GM19452 (cell line): ENCODE measurements around the gene LCN1.
A peak's percentile ranks its signal among the peaks of the same experiment; 100 is the strongest.

ENCODE experiments used
- ATAC-seq: cut with Tn5 transposase; IDR thresholded peaks from one replicate; pipeline ENCODE4 v1.9.1; 2021; ENCODE audit not compliant: unreplicated experiment

The LCN1 gene

GRCh38 chr9:135488013-135488330 is 33.3 kb upstream of the LCN1 start:
- no peak for ATAC-seq

DNA sequence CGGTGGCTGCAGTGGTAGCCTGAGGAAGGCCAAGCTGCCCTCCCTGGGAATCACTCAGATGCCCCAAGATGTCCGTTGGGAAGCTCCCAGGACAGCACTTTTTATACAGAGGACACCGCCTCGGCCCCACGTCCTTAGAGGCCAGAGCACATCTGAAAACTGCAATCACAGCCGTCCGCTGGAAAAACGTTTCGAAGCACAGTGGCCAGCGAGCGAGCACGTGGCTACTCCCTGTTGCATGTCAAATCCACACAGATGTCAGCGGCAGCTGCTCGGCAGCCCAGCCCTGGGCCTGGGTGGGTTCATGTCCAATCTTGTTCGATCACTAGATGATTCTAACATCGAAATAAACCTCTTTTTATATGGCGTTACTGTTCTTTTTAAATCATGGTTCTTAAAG is 32.7 kb upstream of the LCN1 start:
- ATAC-seq: no peak

- ATAC-seq: no peak
These were observed 31.9 kb upstream of the LCN1 start for GRCh38 chr9:135489188-135489906.

DNA sequence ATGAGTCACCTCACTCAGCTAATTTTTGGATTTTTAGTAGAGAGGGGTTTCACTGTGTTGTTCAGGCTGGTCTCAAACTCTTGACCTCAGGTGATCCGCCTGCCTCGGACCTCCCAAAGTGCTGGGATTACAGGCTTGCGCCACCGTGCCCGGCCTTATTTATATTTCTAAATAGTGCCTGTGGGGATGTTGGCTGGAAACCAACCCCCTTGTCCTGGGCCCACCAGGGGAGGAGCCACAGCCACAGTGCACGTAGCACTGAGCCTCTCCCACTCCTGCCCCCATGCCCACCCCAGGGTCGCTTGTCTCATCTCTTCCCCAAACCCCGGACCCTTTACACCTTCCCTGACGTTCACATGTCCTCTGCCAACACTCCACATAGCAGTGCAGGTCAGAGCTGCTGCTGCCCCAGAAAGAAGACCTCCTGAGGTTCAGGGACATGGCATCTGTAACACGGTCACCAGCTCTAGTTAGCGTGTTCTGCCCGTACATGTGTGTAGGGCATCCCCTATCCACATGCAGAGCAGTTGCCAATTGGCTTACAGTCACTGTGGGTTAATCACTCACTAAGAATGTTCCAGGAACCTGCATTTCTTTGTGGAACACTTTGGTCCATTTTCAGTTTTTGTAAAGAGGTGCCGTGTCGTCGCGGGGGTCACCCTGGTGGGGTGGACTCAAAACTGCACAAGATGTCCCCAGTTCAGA is 30.9 kb upstream of the LCN1 start:
- ATAC-seq: no peak

DNA sequence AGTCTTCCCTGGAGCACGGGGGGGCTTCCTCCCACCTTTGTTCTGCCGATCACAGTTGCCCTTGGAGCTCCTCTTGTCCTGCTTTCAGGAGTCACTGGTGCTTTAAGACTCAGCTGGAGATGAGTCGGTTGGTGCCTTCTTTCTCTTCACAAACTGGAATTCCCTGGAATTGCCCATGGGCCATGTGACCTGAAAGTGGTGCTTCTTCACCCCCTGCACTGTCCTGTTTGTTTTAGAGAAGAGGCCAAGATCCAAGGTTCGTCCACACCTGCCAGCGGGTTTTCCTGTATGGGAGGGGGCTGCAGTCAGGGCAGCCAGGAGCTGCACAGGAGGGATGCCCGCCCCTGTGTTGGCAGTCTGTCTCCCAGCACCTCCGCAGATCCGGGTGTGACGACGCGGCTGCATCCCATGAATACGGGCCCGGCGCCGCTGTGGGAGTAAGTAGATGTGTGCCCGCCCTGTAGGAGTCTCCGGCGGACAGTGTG is 30.2 kb upstream of the LCN1 start:
- no peak for ATAC-seq

DNA sequence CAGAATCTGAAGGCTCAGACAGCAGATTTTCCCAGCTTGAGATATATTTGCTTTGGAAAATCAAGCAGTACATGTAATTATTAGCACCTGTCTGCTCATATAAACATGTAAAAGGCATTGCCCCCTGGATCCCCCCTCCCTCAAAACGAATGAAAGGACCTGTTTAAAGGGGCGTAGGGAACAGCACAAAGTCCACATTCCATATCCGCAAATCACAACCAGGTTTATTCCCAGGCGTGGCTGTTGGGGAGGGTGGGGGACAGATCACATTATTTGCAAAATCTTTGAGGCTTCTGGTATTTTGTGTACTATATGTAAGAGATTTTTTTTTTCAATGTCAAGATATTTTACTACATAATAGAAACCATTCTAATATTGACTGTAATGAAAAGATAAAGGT is 29.5 kb upstream of the LCN1 start:
- no peak for ATAC-seq

DNA sequence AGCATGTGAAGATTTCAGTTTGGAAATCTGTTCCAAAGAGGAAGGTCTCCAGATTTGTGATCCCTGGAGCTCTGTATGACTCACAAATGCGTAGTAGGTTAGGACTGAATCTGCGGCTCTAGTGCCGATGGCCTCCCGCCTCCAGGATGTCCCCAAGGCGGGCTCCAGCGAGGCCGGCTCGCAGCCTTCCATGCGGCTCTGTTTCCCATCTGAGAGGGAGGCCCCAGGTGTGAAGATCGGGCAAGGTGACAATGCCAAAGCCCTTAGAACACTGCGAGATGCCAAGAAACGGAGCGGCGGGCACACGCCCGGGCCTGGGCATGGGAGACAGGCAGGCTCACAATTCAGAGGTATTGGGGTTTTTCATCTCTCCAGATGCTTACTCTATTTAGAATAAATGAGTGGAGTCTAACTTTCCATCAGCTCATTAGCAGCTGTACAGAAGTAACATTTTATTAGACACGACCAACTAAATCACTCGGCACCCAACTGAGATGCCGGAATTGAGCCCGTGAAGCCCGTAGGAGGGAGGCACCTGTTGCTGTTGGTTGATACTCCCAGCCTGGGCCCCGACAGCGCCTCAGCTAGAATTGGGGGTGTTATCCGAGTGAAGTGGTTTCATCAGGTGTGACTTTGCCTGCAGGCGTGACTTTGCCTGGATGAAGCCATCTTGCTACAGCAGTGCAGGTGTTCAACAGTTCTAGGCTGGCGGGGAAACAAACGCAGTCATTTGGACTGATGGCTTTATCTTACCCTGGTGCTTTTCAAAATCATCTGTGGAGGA is 28.2 kb upstream of the LCN1 start:
- no peak for ATAC-seq

GRCh38 chr9:135494791-135495559 is 26.3 kb upstream of the LCN1 start:
- no peak for ATAC-seq

DNA sequence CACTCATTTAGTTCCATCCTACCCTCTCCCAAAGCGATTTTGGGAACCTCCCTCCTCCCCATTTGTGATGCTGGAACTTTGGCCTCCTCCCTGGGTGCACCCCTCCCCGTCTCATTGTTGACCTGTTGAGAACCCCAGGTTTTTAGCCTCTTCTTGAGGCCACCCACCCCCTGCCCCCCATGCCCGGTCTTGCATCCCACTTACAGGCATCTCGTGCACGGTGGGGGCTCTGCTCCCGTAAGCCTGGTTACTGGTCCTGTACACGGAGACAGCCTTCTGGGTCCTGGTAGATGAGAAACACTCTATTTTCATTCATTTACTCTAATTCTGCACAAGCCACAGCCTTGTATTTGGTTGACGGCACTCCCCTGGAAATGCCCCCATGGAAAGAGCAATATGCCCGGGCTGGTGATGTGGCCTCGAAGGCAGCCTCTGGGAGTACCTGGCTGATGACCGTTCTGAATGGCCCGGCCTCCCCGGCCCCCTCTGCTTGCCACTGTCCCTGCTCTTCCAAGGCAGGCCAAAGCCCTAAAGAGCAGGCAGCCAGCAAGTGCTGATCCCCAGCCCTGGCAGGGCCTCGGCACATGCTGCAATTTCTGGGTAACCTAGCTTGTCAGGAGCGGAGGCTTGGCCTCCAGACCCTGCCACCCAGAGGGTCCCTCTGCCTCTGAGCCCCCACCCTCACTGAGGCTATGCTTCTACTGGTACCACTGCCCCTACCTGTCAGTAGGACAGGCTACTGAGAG is 22.7 kb upstream of the LCN1 start:
- no peak for ATAC-seq

- ATAC-seq: peak; percentile 41
These were observed 21.7 kb upstream of the LCN1 start for GRCh38 chr9:135499326-135500070.

DNA sequence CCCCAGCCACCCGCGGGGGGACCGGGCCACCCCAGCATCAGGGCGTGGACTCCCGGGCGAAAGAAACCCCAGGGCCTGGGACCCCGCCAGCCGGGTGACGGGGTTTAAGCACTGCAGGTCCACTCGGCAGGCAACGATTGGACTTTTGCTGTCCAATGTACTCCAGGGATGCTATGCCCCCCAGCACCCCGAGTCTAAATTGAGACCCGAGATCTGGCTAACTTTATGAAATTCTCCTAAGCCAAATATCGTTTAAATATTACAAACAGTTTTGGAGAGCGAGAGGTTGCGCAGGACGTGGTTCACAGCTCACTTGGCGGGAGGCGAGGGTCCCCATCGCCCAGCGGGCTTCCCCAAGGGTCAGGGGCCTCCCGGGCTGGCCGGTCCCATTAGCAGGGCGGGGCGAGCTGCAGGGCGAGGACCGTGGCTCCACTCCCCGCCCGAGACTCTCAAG is 21.1 kb upstream of the LCN1 start:
- ATAC-seq: no peak

DNA sequence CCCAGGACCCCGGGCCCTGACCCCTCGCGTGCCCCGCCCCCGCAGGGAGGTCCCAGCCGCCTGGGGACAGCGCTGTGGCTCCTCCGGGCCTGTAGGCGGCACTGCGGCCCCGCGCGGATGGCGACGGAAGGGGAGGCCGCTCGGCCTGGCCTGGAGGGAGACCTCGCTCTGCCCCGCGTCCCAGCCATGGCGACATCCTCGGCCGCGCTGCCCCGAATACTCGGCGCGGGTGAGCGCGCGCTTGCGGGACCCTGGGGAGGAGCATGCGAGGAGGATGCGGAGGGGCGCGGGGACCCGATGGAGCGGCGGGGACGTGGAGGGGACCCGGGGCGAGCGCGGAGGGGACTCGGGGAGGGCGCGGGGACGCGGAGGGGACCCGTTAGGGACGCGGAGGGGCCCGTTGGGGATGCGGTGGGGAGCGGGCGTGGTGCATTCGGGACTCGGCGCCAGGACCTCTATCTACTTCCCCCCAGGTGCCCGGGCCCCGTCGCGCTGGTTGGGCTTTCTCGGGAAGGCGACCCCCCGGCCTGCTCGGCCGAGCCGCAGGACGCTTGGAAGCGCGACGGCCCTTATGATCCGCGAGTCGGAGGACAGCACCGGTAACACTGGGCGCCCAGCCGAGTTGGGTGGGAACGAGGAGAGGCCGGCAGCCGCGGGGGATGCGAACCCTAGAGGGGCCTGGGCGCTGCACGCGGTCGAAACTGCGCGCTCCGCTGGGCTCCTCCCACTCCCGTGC is 20.5 kb upstream of the LCN1 start, which contains the start of gene MRPS2:
Gene MRPS2 (plus strand): TSS at position 158 of the 736 bp plus-strand sequence. CDS start 29 bp downstream, at position 187.
- ATAC-seq: peak; percentile 82

- ATAC-seq: no peak
These were observed 19.7 kb upstream of the LCN1 start for GRCh38 chr9:135501261-135502167.

- no peak for ATAC-seq
These were observed 18.9 kb upstream of the LCN1 start for GRCh38 chr9:135502168-135502872.

DNA sequence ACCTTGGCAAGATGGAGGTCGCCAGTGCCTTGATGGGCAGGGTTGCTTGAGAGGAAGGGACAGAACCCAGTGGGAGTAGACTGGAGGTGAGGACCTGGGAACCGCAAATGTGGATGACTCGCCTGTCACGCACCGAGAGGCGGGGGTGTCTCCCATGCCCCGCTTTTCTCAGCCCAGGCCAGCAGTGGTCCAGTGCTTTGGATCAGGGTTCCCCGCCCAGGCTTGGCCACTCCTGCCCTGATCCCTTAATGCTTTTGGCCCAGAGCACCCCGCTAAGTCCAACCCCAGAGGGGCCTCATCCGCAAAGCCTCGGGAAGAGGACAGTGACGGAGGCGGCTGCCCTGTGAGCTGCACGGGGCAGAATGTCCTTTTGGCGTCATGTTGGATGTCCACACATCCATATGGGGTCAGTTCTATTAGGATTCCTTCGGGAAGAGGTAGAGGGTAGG is 18.3 kb upstream of the LCN1 start:
- no peak for ATAC-seq

GRCh38 chr9:135503371-135504261 is 17.6 kb upstream of the LCN1 start:
- no peak for ATAC-seq
